Measurements from ENCODE around the gene PROK1.

DNA sequence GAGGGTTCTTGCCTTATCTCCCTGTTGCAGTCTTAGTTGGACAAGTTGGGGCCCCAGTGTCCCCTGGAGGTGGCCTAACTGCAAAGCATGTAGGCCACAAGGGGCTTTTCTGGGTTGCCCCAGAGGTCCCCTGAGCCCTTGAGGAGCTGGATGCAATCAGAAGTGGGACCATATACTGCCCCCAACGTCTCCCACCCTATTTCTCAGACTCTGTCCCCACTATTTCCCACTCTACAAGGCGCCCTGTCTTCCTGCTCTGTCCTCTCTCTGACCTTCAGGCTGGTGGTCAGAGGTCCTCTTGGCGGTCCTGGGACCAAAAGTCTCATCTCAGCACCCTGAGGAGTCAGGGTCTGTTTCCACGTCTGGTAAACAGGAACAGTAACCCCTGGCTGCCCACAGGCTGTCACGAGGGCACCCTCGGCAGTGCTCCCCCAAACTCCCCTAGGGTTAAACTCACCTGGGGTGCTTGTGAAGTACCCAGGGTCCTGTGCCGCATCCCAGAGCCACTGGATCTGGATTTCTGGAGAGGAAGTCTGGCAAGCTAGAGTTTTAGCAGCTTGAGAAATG, 14.9 kb downstream of the PROK1 start:
- TF ChIP-seq FOXM1 (IDR thresholded peaks at IDR 0.05; ENCODE audit: low read depth, low read length) (no peak), POLR2A (IDR thresholded peaks at IDR 0.05; ENCODE audit: low read depth, low read length) (no peak), MTA3 (IDR thresholded peaks at IDR 0.05; ENCODE audit: borderline replicate concordance, low read length) (no peak), GATAD2B (conservative IDR thresholded peaks at IDR 0.05; ENCODE audit: low read depth) (no peak), POLR2AphosphoS5 (IDR thresholded peaks at IDR 0.05; ENCODE audit: low read length) (no peak), CBFB (IDR thresholded peaks at IDR 0.05; ENCODE audit: low read depth) (no peak), STAT1 (conservative IDR thresholded peaks at IDR 0.05) (no peak), EZH2 (IDR thresholded peaks at IDR 0.05; ENCODE audit: borderline replicate concordance, control insufficient read depth, low read depth, low read length) (no peak), KDM1A (IDR thresholded peaks at IDR 0.05; ENCODE audit: borderline replicate concordance) (no peak)
- TF ChIP-seq, protein P1, sequence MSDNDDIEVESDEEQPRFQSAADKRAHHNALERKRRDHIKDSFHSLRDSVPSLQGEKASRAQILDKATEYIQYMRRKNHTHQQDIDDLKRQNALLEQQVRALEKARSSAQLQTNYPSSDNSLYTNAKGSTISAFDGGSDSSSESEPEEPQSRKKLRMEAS (IDR thresholded peaks at IDR 0.05; ENCODE audit: low read depth, low read length) = no peak
- TF ChIP-seq, protein P2, sequence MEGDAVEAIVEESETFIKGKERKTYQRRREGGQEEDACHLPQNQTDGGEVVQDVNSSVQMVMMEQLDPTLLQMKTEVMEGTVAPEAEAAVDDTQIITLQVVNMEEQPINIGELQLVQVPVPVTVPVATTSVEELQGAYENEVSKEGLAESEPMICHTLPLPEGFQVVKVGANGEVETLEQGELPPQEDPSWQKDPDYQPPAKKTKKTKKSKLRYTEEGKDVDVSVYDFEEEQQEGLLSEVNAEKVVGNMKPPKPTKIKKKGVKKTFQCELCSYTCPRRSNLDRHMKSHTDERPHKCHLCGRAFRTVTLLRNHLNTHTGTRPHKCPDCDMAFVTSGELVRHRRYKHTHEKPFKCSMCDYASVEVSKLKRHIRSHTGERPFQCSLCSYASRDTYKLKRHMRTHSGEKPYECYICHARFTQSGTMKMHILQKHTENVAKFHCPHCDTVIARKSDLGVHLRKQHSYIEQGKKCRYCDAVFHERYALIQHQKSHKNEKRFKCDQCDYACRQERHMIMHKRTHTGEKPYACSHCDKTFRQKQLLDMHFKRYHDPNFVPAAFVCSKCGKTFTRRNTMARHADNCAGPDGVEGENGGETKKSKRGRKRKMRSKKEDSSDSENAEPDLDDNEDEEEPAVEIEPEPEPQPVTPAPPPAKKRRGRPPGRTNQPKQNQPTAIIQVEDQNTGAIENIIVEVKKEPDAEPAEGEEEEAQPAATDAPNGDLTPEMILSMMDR (IDR thresholded peaks at IDR 0.05 in 2 of 3, conservative IDR thresholded peaks at IDR 0.05 in 1 of 3; ENCODE audit: control insufficient read depth in 2 of 3, extremely low read depth in 1 of 3, insufficient read depth in 1 of 3, low read depth in 3 of 3, low read length in 3 of 3) = no peak
- TF ChIP-seq, protein P3, sequence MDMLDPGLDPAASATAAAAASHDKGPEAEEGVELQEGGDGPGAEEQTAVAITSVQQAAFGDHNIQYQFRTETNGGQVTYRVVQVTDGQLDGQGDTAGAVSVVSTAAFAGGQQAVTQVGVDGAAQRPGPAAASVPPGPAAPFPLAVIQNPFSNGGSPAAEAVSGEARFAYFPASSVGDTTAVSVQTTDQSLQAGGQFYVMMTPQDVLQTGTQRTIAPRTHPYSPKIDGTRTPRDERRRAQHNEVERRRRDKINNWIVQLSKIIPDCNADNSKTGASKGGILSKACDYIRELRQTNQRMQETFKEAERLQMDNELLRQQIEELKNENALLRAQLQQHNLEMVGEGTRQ (IDR thresholded peaks at IDR 0.05; ENCODE audit: borderline replicate concordance, low read depth, low read length) = no peak
